GM18907 (cell line): Measurements from ENCODE around the gene USP35.

Experiments
- ATAC-seq: cut with Tn5 transposase; IDR thresholded peaks from one replicate; pipeline ENCODE4 v1.9.1; 2021; ENCODE audit warnings: mild to moderate bottlenecking, moderate library complexity; ENCODE audit not compliant: unreplicated experiment

Gene USP35, protein sequence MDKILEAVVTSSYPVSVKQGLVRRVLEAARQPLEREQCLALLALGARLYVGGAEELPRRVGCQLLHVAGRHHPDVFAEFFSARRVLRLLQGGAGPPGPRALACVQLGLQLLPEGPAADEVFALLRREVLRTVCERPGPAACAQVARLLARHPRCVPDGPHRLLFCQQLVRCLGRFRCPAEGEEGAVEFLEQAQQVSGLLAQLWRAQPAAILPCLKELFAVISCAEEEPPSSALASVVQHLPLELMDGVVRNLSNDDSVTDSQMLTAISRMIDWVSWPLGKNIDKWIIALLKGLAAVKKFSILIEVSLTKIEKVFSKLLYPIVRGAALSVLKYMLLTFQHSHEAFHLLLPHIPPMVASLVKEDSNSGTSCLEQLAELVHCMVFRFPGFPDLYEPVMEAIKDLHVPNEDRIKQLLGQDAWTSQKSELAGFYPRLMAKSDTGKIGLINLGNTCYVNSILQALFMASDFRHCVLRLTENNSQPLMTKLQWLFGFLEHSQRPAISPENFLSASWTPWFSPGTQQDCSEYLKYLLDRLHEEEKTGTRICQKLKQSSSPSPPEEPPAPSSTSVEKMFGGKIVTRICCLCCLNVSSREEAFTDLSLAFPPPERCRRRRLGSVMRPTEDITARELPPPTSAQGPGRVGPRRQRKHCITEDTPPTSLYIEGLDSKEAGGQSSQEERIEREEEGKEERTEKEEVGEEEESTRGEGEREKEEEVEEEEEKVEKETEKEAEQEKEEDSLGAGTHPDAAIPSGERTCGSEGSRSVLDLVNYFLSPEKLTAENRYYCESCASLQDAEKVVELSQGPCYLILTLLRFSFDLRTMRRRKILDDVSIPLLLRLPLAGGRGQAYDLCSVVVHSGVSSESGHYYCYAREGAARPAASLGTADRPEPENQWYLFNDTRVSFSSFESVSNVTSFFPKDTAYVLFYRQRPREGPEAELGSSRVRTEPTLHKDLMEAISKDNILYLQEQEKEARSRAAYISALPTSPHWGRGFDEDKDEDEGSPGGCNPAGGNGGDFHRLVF

DNA sequence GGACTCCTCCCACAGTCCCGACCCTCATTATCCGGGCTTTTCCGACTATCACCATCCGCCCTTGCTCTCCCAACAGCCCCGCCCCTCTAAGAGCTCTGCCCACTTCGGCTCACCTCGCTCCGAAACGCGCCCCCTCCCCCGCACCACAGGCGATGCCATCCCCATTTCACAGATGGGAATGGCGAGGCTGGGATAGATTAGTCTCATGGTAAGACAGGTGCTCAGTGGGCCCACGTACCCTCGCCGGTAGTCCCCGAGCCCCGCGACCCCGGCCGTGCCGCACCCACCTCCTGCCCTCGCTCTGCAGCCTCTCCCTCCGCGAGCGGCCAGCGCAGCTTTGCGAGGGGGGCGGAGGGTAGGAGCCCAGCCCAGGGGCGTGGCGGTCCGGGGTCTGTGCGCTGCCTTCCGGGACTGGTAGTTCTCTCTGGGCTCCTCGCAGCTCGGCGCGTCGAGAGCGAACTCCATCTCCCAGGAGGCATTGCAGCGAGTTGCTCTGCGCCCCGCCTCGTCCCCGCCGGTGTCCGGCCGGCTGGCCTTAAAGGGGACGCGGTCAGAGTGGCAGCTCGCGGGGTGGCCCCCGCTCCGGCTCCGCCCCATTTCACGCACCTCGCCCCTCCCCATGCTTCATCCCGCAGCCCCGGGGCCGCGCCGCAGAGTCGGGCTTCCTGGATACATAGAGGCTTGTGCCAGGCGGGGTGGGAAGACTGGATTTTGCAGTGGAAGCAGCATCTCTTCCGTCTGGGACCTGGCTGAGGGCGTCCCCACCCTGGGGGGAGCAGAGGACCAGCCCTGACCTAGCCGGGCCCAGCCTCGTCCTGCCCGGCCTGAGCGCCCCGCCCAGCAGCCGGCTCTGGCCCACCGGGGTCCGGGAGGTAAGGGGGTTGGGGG, at the start of gene USP35, which contains the start of gene KCTD21:
TSS of gene USP35 (plus strand) at position 634 of the 888 bp plus-strand sequence. CDS start 7,327 bp downstream, outside the sequence.
TSS of gene KCTD21 (minus strand) at position 341 of the 888 bp plus-strand sequence. CDS start 14,072 bp downstream, outside the sequence.
- ATAC-seq: peak; percentile 98

DNA sequence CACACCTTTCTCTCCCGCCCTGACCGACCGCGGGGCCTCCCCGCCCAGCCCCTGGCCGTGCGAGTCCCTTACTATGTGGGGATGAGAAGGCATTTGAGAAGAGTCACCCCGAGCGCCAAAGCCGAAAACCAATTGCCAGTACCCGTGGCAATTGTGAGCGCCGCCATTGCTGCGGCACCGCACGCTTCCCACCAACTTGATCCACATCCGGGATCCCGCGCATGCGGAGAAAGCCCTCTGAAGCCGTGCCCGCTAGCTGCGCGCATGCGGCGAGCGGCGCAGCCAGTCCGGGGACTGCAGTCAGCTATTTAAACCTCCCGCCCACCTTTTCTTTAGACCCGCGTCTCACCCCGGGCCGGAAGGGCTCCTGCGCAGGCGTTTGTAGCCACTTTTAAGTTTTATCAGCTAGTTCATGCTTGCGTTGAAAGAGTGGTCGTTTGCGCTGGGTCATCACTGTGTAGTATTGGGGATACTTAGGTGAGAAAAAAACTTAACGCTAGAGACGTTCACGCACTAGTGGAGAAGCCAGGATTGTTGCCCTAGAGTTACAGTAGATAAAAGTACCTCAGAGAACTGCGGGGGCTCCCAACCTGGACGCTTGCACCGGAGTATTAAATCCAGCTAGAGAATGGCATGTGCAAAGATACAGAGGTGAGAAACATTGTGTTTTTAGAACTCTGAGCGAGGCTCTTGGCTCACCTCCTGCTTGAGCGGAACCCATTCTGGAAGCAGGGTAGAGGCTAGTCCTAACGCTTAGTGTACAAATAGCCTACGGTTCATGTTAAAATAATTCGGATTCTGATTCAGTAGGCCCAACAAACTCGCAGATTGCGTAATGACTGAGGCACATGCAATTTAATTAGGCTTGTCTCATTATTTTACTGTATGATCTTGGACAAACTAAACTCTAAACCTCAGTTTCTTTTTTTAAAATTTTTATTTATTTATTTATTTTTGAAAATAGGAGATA, 49.0 kb upstream of the USP35 start, which contains the start of gene ALG8:
TSS of gene ALG8 (minus strand) at position 205 of the 970 bp plus-strand sequence. CDS start at position 167, 38 bp downstream.
- peak; percentile 91 for ATAC-seq

DNA sequence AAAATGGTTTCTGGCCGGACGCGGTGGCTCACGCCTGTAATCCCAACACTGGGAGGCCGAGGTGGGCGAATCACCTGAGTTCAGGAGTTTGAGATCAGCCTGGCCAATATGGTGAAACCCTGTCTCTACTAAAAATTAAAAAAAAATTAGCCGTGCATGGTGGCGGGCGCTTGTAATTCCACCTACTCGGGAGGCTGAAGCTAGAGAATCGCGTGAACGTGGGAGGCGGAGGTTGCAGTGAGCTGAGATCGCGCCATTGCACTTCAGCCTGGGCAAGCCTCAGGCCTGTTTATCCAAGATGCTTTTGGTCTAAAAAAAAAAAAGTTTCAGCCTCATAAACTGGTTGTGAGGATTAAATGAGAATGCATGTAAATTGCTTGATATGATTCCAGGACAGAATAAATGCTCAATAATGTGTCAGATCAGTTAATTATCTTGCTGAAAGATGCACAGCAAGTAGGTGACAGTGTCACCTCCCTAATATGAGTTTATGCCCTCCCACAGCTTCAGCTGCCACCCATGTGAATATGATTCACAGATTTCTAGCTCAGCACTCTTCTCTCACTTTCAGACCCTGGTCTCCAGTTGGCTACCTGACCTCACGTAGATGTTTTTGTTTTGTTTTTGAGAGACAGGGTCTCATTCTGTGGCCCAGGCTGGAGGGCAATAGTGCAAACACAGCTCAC, 48.2 kb upstream of the USP35 start:
- ATAC-seq: no peak

DNA sequence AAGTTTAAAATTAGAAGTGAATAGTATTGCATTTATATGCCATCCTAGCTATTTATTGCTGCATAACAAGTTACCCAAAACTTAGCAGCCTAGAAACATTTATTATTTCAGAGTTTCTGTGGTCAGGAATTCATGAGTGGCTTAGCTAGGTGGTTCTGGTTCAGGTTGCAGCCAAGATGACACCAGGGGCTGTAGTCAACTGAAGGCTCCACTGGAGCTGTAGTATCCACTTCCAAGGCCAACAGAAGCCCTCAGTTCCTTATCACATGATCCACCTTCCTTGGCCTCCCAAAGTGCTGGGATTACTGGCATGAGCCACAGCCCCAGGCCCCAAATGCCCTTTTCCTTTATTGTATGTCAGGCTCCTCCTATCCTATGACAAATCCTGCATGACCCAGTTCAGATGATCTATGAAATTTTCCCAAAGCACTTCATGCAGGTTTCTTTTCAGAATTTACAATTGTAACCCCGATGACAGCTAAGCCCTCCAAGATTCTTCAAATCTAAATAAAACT, 43.2 kb upstream of the USP35 start:
- ATAC-seq: no peak

DNA sequence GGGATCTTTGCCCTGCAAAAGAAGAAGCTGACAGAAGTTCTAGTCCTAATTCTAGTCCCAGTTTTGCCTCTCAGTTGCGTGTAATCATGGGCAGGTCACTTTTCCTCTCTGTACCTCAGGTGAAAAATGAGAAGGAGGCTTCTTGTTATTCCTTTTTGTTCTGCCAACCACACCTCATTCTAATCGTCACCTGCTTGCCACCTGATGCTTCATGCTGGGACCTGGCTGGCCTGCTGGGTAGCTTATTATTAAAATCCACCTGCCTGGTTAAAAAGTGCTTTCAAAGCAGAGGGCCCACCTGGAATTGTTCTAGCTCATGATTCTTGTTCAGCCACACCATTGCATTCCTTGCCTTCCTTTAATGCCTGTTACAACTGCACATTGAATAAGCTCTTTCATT, 40.9 kb upstream of the USP35 start:
- ATAC-seq: no peak

DNA sequence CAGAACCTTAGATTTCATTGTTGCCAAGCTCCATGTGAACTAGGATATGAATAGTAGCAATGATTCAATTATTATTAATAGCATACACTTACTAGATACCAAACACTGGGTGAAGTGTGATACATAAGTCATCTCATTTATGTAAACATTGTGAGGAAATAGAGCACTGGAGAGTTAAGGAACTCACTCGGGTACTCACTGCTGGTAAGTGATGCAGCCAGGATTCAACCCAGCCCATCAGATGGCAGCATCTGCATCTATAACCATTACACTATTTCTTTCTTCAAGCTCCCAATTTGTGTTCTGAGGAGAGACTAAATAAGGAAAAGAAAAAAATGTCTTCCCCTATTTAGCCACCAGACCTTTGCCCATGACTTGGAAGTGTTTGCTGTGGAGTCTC, 39.1 kb upstream of the USP35 start:
- no peak for ATAC-seq

DNA sequence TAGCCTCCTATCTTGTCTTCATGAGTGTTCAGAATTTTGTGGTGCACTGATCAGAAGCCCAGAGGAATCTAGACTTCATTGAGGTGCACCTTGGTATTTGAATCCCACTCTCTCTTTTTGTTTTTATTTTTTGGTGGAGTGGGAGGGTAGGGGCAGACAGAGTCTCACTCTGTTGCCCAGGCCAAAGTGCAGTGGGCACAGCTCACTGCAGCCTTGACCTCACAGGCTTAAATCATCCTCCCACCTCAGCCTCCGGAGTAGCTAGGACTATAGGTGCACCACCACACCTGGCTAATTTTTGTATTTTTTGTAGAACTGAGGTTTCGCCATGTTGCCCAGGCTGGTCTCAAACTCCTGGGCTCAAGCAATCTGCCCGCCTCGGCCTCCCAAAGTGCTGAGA, 38.4 kb upstream of the USP35 start:
- no peak for ATAC-seq

DNA sequence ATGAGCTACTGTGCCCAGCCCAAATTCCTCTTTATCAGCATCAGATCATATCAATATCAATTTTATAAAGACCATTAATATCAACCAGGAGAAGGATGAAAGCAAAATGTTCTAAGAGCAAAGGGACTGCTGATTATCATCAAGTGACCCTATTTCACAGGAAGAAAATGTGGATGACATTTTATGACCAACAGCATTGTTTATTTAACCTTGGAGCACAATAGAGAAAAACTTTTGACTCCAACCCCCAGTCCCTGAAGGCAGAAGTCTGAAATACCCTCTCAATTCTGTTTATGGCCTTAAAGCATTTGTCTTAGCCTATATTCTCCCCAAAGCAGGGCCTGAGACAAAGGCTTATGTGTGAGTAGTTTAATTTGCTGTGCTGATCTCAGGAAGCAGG, 38.0 kb upstream of the USP35 start:
- no peak for ATAC-seq

DNA sequence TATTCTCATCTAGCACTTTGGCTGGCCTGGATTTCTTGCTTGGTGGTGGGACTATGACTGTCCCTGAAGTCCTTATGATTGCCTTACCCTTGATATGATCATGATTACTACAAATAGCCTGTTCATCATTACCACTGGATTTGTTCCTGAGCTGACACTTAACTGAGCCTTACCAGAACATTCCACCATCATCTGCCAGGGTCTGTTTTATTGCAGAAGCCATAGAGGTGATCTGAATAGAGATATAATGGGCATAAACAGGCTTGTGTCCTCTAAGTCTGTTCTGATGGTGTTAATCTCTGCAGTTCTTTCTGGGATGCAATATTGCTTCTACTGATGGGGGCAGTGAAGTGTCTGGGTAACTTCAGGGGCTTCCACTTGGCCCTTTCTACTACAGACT, 36.9 kb upstream of the USP35 start:
- ATAC-seq: no peak

DNA sequence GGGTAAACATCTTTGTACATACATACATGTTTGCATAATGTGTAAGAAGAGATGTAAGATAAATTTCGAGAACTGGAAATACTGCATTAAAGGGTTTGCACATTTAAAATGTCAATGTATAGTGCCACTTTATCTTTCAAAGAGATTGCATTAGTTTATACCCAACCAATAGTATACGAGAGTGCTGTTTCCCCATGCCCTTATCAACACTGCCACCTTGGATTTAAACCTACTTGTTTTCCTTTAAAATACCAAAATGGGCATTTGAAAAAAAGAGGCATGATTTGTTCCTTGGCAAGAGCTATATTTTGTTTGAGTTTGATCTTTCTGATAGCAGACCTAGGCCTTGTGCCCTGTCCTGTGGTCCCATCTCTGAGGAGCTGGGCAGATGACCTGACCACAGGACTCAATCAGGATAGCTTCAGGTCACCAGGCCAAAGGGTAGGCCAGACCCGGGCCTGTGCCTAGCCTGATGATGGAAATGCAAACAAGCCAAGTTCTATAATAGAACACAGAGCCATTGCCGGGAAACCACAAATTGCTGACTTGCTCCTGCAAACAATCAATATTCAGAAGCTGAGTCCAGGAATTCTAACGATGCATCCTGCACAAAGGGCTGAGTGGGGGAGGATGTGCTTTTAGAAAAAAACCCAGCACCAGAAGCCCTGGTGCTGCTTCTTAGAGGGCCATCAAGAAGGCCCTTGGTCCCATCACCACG, 32.4 kb upstream of the USP35 start:
- ATAC-seq: no peak

DNA sequence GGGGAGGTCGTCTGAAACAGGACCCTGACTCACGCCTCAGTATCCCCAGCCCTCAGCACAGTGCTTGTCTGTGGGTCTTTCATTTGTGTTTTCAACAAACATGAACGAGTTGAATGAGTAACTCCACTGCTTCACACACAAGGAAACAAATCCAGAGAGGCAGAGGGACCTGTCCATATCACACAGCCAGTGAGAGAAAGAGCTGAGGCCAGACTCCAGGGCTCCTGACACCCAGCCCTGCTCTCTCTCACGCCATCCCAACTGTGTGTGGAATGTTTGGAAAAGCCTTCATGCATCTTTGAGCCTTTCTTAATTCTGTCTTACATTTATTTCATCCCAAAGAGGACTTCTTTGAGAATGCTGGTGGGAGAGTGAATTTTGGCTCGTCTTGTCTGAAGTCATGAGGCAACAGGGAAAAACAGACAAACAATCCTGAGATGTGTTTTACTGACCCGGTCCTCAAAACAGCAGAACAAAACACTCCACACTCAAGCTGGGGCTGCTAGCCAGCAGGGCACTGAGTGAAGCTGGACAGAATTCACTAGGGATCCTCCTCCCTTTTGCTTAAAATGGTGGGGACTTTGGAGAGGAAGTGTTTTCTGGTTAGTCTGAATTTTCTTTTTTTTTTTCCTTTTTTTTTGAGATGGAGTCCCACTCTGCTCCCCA, 29.6 kb upstream of the USP35 start:
- no peak for ATAC-seq

DNA sequence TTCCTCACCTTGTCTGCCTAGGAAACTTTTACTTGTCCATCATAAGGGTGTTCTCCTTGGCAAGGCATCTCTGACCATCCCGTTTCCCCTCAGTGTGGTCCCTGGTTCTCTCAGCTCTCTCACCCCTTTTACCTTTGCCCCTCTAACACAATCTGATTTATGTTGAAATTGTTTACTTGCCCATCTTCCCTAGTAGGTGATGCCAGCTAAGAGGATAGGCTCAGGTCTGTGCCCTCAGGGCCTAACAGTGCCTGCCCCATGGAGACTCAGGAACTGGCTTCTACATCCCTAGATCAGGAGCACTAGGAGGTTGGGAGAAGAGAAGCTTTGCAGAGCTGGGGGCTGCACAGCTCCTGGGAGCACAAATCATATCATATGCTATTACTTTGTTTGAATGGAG, 28.2 kb upstream of the USP35 start:
- ATAC-seq: no peak

DNA sequence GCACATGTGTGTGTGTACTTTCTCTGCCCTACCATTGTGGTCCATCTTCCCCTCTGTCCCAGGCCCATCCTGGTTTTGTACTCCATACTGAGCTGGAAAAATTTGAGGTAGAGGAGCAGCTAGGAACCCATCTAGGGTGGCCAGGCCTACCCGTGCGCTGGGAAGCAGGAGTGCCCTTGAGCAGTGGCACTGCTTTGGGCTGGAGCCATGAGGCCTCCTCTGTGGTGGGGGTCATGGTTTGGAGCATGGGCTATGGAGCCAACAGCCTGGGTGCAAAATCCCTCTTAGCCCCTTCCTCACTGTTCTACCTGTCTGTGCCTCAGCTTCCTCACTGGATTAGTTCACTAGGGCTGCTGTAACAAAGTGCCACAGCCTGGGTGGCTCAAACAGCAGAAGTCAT, 27.4 kb upstream of the USP35 start:
- no peak for ATAC-seq

DNA sequence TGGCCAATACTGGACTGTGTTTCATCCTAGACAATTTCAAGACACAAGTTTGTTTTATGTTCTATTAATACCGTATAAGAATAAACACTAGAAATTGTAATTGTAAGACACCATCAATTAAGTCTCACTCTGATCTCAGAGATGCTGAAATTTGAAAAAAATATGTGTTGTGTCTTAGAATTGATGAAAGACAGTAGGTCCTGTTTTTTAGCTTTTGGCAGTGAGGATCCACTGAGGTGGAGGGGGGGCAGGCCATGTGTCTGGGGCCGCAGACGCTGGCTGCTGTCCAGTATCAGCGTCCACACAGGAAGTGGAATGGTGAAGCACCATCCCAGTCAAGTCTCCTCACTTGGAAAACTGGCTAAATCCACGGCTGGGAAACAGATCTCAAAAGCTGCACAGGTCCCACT, 26.8 kb upstream of the USP35 start:
- ATAC-seq: no peak

DNA sequence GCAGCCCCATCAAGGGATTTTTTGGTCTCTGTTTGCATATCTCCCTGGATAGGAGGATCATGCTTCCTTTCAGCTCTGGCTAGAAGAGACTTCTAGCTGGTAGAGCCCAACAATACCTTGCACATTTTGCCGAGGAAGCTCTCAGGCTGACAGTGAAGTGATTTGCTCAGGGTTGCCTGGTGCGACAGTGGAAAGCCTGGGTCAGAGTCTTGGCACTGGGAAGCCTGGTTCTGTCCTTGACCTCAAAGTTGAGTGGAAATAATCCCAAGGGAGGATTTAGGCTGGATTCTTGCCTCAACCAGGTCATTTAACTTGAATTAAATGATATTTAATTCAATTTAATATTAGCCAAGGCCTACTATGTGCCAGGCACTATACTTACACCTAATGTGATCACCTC, 24.9 kb upstream of the USP35 start:
- ATAC-seq: no peak

DNA sequence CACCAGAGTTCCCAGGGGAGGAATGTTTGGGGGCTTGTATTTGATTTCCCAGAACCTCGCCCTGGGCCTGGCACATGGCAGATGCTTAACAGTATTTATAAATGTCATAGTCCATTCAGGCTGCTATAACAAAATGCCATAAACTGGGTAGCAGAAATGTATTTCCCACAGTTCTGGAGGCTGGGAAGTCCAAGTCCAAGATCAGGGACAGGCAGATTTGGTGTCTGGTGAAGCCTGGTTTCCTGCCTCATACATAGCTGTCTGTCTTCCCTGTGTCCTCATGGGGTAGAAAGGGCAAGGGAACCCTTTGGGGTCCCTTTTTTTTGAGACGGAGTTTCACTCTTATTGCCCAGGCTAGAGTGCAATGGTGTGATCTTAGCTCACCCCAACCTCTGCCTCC, 24.2 kb upstream of the USP35 start:
- ATAC-seq: no peak

DNA sequence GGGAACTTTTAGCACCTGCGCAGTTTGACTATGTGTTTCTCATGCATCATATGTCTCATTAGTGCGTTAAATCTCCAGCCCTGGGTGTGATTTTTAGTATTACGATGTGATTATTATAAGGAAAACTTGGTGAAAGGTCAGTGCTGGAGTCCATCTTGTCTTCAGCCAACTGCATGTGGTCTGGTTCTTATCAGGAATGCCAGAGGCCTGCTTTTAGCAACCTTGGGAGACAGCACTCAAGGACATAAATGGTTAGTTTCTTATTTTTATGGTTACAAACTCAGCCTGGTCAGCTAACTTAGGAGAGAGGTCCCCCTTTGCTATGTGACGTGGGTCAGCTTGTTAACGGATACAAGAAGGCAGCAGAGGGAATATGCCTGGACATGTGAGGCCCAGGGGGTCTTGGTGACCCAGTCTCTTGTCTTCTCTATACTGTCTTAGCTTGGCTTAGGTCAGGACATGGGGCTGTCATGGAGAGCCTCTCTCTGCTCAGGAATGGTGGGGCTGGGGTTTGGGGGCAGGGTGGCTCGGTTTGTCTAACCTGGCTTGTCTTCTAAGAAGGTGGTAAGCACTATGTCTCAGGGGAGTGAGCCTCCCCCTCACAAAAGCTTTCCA, 21.8 kb upstream of the USP35 start:
- ATAC-seq: no peak
